Measurements from ENCODE around the gene KAZN.

- no peak for TF ChIP-seq CTCF (conservative IDR thresholded peaks at IDR 0.05 in 1 of 2, IDR thresholded peaks at IDR 0.05 in 1 of 2; ENCODE audit: low read depth in 1 of 2, low read length in 2 of 2)
- no peak for TF ChIP-seq EZH2 (IDR thresholded peaks at IDR 0.05; ENCODE audit: low read length, missing control alignments)
Observed at GRCh38 chr1:15160626-15161025, 562.1 kb downstream of the KAZN start.

All from fibroblast of lung (primary cell).